GM19035 (cell line): Measurements from ENCODE around the gene RPS6KC1.
"Not testable (repeated sequence)": the region's sequence is repeated elsewhere in the genome, so short reads cannot be mapped to it uniquely, and the experiment has no call there.

Source experiments
- ATAC-seq: cut with Tn5 transposase; IDR thresholded peaks from one replicate; pipeline ENCODE4 v1.9.1; 2021; ENCODE audit not compliant: unreplicated experiment

RPS6KC1 gene

GRCh38 chr1:213200630-213201029 lies 149.6 kb downstream of the RPS6KC1 start:
- no peak for ATAC-seq

GRCh38 chr1:213201380-213202155 lies 150.5 kb downstream of the RPS6KC1 start:
- no peak for ATAC-seq

- ATAC-seq = no peak
Measured at GRCh38 chr1:213211201-213211600, 160.2 kb downstream of the RPS6KC1 start.

GRCh38 chr1:213219076-213219475 lies 168.0 kb downstream of the RPS6KC1 start:
- not testable (repeated sequence) for ATAC-seq

GRCh38 chr1:213221209-213221608 lies 170.2 kb downstream of the RPS6KC1 start:
- no peak for ATAC-seq

GRCh38 chr1:213227458-213227857 lies 176.4 kb downstream of the RPS6KC1 start:
- no peak for ATAC-seq

- ATAC-seq = no peak
Measured at GRCh38 chr1:213231795-213232231, 180.8 kb downstream of the RPS6KC1 start.

- no peak for ATAC-seq
Measured at GRCh38 chr1:213242883-213243282, 191.8 kb downstream of the RPS6KC1 start.

- no peak for ATAC-seq
Measured at GRCh38 chr1:213244664-213245091, 193.6 kb downstream of the RPS6KC1 start.

- ATAC-seq = no peak
Measured at GRCh38 chr1:213245260-213245910, 194.3 kb downstream of the RPS6KC1 start.

GRCh38 chr1:213247038-213247437 lies 196.0 kb downstream of the RPS6KC1 start:
- no peak for ATAC-seq

GRCh38 chr1:213249395-213249794 lies 198.4 kb downstream of the RPS6KC1 start:
- ATAC-seq = no peak

GRCh38 chr1:213250041-213250440 lies 199.0 kb downstream of the RPS6KC1 start:
- no peak for ATAC-seq

- ATAC-seq = no peak
Measured at GRCh38 chr1:213250446-213250845, 199.4 kb downstream of the RPS6KC1 start.

GRCh38 chr1:213251972-213252371 lies 200.9 kb downstream of the RPS6KC1 start:
- ATAC-seq = no peak

GRCh38 chr1:213256438-213257087 lies 205.5 kb downstream of the RPS6KC1 start:
- ATAC-seq = peak; percentile 94

GRCh38 chr1:213260311-213261075 lies 209.5 kb downstream of the RPS6KC1 start:
- no peak for ATAC-seq

GRCh38 chr1:213264531-213264930 lies 213.5 kb downstream of the RPS6KC1 start:
- ATAC-seq = no peak

- ATAC-seq = peak; percentile 62
Measured at GRCh38 chr1:213266983-213267772, 216.1 kb downstream of the RPS6KC1 start.

- no peak for ATAC-seq
Measured at GRCh38 chr1:213268221-213268620, 217.2 kb downstream of the RPS6KC1 start.
